ENCODE measurements around the gene CCSER1.
"Not testable (repeated sequence)": the region's sequence is repeated elsewhere in the genome, so short reads cannot be mapped to it uniquely, and the experiment has no call there.

The CCSER1 gene

GRCh38 chr4:91284480-91284879, 1157.3 kb downstream of the CCSER1 start:
- no peak for DNase-seq (ENCODE audit: low read depth)

- no peak for DNase-seq (ENCODE audit: low read depth)
Measured at GRCh38 chr4:91285487-91285886, 1158.3 kb downstream of the CCSER1 start.

DNA sequence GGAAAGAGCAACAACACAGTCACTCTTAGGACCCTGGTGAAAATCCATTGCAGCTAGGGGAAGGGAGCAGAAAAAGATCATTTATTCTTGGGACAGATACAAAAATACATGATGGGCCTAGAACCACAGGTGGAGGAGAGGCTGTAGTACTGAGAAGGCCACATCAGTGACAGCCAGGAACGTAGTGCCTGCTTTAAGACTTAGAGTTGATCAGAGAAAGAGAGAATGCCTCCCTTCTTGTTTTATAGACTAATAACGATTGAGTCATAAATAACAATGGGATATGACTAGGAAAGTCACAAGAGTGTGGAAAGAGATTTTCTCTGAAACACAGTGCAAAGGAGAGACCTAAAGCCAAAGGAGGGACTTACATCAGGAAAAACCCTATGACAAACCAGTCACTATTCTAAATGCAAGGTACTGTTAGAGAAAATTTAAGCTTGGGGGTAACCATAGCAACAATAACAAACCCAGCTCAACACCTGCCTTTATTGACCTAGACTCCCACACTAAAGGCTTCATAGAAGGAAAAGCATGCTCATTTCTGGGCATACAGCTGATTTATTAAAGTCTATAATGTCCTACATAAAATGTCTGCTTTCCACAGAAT, 1161.6 kb downstream of the CCSER1 start:
- no peak for DNase-seq (ENCODE audit: low read depth)

GRCh38 chr4:91298156-91298700, 1171.0 kb downstream of the CCSER1 start:
- DNase-seq (ENCODE audit: low read depth): no peak

DNA sequence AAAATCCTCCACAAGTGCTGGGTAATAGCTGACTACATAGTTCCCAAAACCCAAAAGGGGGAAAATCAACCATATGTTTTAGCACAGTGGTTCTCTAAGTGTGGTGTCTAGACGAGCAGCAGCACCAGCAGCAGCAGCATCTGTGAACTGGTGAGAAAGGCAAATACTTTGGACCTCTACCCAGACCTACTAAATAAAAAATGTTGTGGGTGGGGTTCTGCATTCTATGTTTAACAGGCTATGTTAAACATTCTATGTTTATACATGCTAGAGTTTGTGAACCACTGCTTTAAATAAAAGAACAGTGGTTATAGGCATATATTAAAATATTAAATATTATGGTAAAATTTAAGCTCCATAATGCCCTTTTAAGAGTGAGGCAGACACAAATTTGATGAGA, 1171.6 kb downstream of the CCSER1 start:
- DNase-seq (ENCODE audit: low read depth): no peak

GRCh38 chr4:91302120-91302519, 1174.9 kb downstream of the CCSER1 start:
- DNase-seq (ENCODE audit: low read depth): no peak

GRCh38 chr4:91304292-91304691, 1177.1 kb downstream of the CCSER1 start:
- DNase-seq (ENCODE audit: low read depth): no peak

GRCh38 chr4:91317434-91317833, 1190.2 kb downstream of the CCSER1 start:
- DNase-seq (ENCODE audit: low read depth): no peak

- DNase-seq (ENCODE audit: low read depth): no peak
Measured at GRCh38 chr4:91319556-91320268, 1192.5 kb downstream of the CCSER1 start.

DNA sequence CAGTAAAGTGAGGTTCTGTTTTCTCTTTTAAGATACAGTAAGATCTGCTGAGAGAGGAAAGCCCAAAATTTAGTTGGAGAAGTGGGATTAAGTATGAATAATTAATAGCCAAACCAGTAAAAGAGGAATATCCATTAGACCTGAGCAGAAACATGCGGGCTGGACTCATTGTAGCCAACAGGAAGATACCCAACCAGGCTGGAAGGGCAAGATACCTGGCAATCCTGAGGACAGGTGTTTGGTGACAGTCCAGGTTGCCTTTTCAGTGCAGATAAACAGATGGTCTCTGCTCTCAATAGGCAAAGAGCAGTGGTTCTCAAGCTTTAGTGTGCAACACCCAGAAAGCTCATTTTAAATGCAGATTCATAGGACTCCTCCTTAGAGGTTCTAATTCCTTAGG, 1195.8 kb downstream of the CCSER1 start:
- no peak for DNase-seq (ENCODE audit: low read depth)

DNA sequence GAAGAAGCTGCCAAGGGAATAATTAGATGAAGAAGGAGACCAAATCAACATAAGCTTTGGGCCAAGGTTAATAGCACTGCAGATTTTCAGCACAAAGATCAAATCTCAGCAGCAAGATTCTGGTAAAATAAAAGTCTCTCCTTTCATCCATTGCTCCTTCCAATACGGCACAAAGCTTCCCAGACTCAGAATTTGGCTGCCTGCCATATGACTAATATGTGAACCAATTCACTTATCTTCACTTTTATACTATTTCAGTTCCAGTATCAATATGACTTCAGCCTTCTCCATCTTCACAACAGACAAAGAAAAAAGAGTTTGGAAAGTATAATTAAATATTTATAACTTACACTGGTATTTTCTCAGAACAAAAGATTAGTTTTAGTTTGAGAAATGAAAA, 1198.3 kb downstream of the CCSER1 start:
- no peak for DNase-seq (ENCODE audit: low read depth)

DNA sequence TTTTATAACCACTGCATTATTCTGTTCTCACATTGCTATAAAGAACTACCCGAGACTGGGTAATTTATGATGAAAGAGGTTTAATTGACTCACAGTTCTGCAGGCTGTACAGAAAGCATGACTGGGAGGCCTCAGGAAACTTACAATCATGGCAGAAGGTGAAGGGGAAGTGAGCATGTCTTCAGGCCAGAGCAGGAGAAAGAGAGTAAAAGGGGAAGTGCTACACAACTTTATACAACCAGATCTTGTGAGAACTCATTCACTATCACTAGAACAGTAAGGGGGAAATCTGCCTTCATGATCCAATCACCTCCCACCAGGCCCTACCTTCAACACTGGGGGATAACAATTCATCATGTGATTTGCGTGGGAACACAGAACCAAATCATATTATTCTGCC, 1199.0 kb downstream of the CCSER1 start:
- DNase-seq (ENCODE audit: low read depth): not testable (repeated sequence)

DNA sequence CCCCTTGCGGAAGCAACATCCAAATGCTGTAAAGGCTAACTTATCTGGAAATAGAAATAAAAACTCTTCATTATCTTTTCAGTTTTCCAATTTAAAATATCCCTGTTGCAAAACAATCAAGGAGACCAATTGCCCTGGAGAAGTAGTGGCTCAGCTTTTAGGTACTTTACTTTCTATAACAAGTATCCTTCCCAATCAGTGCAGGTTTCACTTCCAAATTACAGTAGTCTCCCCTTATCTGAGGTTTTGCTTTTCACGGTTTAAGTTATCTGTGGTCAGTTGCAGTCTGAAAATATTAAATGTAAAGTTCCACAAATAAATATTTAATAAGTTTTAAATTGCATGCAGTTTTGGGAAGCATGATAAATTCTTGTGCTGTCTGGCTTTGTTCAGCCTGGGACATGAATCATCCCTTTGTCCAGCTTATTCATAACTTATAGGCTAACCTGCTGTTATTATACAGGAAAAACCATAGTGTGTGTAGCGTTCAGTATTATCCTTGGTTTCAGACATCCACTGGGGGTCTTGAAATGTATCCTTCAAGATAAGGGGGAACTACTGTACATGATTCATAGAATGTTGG, 1203.5 kb downstream of the CCSER1 start:
- DNase-seq (ENCODE audit: low read depth): no peak

GRCh38 chr4:91340822-91341221, 1213.6 kb downstream of the CCSER1 start:
- DNase-seq (ENCODE audit: low read depth): no peak

DNA sequence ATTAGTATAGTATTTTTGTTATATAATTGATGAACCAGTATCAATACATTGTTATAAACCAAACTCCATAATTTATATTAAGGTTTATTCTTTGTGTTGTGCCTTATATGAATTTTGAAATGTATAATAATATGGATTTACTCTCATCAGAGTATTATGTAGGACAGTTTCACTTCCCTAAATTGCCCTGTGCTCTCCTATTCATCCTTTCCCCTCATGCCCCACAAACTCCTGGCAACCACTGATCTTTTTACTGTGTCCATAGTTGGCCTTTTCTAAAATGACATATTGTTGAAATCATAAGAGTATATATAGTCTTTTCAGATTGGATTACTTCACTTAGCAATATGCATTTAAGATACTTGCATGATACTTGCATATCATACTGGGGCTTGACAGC, 1218.4 kb downstream of the CCSER1 start:
- DNase-seq (ENCODE audit: low read depth): no peak

DNA sequence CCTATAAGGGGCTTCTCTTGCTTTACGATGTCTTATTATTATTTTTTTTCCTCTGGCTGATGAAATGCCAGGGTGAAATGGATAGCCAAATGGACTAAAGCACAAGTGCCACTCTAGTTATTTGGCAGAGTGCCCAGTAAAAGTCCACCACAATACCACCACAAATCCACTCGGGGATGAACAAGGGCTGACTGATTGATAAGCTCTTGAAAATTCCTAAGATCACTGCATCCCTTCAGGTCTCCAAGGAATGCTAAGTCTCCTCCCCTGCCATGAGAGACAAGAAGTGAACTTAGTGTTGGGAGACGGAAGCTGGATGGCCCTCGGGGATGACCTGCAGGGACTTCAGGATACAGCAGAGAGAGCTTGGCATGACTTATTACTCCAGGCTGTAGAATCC, 1229.3 kb downstream of the CCSER1 start:
- not testable (repeated sequence) for DNase-seq (ENCODE audit: low read depth)

DNA sequence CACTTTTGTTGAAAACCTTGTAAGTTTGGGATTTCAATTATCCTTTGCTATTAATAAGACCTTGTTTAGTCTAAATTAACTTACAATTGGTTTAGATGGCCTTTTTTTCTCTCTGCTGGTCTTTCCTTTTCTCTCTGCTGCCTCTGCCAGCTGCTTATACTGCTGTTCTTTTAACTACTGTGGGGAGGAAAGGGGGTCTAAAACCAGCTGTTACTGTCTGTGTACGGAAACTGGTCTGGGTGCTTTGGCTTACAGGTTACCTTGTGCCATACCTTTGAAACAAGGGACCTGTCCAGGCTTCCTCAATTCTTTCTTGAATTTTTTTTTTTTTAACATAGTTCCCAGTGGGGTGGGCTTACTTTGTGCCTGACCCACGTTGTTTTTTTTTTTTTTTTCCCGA, 1230.8 kb downstream of the CCSER1 start:
- not testable (repeated sequence) for DNase-seq (ENCODE audit: low read depth)

GRCh38 chr4:91358621-91359020, 1231.4 kb downstream of the CCSER1 start:
- not testable (repeated sequence) for DNase-seq (ENCODE audit: low read depth)

DNA sequence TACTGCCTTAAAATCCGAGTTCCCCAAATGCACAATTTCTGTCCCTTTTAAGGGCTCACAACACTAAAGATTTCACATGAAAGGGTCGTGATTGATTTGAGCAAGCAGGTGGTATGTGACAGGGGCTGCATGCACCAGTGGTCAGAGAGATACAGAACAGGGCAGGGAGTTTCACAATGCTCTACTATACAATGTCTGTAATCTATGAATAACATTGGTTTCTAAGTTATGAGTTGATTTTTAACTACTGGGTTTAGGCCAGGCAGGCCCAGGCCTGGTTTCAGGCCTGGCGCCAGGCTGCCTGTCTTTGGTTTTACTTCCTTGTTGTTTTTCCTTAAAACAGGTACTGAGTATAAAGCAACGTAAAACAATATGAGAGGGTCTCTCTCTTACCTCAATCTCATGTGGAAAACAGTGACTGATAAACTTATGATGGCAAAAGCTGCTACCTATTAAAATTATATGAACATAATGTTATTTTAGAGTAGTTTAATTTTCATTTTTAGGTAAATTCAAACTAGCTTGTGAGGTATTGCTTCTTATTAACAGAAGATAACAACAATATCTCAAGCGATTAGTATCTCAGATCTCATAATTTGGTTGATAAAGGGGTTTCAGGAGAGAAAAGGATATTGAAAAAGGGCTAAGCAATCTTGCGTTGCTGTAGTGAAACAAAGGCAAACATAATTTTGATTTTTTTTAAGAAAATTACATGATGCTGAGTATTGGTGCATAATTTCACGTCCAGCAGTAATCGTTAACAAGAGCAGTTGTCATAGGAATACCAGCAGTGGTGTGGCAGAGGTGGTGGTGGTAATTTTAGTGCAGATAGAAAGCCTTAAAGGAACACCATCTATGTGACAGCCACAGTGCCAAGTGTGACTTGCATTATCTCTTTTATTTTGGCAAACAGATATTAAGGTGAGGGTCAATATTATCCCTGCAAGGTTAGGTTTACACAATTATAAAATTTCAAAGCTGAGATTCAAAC, 1232.1 kb downstream of the CCSER1 start:
- DNase-seq (ENCODE audit: low read depth): no peak

GRCh38 chr4:91362125-91362524, 1234.9 kb downstream of the CCSER1 start:
- no peak for DNase-seq (ENCODE audit: low read depth)

DNA sequence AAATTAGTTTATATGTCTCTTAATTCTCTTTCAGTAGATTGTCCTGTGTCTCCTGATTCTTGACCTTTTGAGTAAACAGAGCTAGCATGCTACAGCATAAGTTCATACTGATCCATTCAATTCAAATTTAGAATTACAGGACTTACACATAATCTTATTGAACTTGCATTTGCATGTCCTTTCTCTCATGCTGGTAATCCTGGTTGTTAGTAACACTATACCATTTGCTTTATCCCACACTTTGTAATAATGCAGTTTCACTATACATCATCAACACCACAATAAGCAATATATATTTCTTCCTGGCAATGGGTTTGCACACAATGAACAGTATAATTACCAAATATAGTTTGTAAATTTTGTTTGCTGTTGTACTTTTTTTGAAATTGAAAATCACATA, 1239.4 kb downstream of the CCSER1 start:
- no peak for DNase-seq (ENCODE audit: low read depth)

GRCh38 chr4:91369116-91369515, 1241.9 kb downstream of the CCSER1 start:
- no peak for DNase-seq (ENCODE audit: low read depth)

Data from fibroblast of gingiva (primary cell).